A549 (cell line): Measurements from ENCODE around the gene WDR13.

Experiments
- CEBPB ChIP-seq, 2 experiments: fragments of >200 bp in 1 of 2; sonication (Bioruptor Twin) in 1 of 2; formaldehyde crosslinking in 1 of 2; IDR thresholded peaks; 2 replicates each; pipeline ENCODE4 v1.6.1; 2012 to 2016
- KDM1A ChIP-seq: fragments of 200-600 bp; sonication (generic); IDR thresholded peaks from 2 replicates; pipeline ENCODE4 v1.6.1; 2016; ENCODE audit warnings: low read depth, mild to moderate bottlenecking
- KDM5A ChIP-seq: fragments of 200-600 bp; sonication (generic); IDR thresholded peaks from 2 replicates; pipeline ENCODE4 v1.6.1; 2016; ENCODE audit warnings: antibody characterized with exemption, mild to moderate bottlenecking
- NPAS2 ChIP-seq: fragments of 250-450 bp; sonication (Bioruptor Pico); IDR thresholded peaks from 2 replicates; pipeline ENCODE4 v1.8.0; 2022; ENCODE audit warnings: mild to moderate bottlenecking, moderate library complexity, borderline replicate concordance
- POLR2A ChIP-seq: IDR thresholded peaks from 2 replicates; pipeline ENCODE4 v1.6.1; 2012; ENCODE audit warnings: mild to moderate bottlenecking, low read length
- RAD21 ChIP-seq, 2 experiments: fragments of >200 bp in 1 of 2; sonication (Bioruptor Twin) in 1 of 2; formaldehyde crosslinking in 1 of 2; IDR thresholded peaks in 1 of 2; conservative IDR thresholded peaks in 1 of 2; 2 replicates in 1 of 2; 3 replicates in 1 of 2; pipeline ENCODE4 v1.6.1; 2012 to 2018; ENCODE audit warnings: inconsistent platforms in 1 of 2
- SMC3 ChIP-seq: fragments of >200 bp; sonication (Bioruptor Twin); formaldehyde crosslinking; IDR thresholded peaks from 3 replicates; pipeline ENCODE4 v1.6.1; 2018; ENCODE audit warnings: inconsistent platforms
- ZC3H11A ChIP-seq: fragments of 450-650 bp; IDR thresholded peaks from 2 replicates; pipeline ENCODE4 v1.6.1; 2014; ENCODE audit warnings: antibody characterized with exemption, mild to moderate bottlenecking
- ZNF302 ChIP-seq: fragments of 250-450 bp; sonication (Bioruptor Pico); IDR thresholded peaks from 2 replicates; pipeline ENCODE4 v1.9.0; 2021; ENCODE audit warnings: inconsistent platforms, mild to moderate bottlenecking, moderate library complexity
- TF ChIP-seq, protein P1 (sequence below): fragments of 200-600 bp; sonication (generic); IDR thresholded peaks from 2 replicates; pipeline ENCODE4 v1.6.1; 2016; ENCODE audit warnings: antibody characterized with exemption, mild to moderate bottlenecking, moderate library complexity
- TF ChIP-seq, protein P2 (sequence below): fragments of >200 bp; sonication (Bioruptor Twin); formaldehyde crosslinking; IDR thresholded peaks from 3 replicates; pipeline ENCODE4 v1.5.1; 2016
- TF ChIP-seq, protein P3 (sequence below): fragments of 150-350 bp; IDR thresholded peaks from 2 replicates; pipeline ENCODE4 v1.6.1; 2014; ENCODE audit warnings: low read depth, mild to moderate bottlenecking, low read length

DNA sequence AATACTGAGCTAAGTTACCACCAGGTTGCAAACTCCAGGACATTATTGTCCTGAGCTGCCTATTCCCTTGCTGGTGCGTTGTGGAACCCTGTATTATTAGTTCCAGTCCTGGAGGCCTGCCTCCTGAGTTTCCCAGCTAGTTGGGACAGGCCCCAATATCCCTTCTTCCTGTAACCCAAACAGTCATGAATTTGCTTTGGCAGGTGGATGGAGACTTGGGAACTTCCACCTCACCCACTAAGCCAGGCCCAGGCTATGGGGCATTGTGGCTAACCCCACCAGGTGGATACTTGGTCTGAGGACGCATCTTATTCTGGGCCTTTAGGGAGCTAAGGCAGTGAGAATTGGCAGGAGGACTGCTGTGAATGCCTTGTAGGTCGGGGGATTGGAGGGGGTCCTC, 18.0 kb upstream of the WDR13 start:
- TF ChIP-seq, protein P1, sequence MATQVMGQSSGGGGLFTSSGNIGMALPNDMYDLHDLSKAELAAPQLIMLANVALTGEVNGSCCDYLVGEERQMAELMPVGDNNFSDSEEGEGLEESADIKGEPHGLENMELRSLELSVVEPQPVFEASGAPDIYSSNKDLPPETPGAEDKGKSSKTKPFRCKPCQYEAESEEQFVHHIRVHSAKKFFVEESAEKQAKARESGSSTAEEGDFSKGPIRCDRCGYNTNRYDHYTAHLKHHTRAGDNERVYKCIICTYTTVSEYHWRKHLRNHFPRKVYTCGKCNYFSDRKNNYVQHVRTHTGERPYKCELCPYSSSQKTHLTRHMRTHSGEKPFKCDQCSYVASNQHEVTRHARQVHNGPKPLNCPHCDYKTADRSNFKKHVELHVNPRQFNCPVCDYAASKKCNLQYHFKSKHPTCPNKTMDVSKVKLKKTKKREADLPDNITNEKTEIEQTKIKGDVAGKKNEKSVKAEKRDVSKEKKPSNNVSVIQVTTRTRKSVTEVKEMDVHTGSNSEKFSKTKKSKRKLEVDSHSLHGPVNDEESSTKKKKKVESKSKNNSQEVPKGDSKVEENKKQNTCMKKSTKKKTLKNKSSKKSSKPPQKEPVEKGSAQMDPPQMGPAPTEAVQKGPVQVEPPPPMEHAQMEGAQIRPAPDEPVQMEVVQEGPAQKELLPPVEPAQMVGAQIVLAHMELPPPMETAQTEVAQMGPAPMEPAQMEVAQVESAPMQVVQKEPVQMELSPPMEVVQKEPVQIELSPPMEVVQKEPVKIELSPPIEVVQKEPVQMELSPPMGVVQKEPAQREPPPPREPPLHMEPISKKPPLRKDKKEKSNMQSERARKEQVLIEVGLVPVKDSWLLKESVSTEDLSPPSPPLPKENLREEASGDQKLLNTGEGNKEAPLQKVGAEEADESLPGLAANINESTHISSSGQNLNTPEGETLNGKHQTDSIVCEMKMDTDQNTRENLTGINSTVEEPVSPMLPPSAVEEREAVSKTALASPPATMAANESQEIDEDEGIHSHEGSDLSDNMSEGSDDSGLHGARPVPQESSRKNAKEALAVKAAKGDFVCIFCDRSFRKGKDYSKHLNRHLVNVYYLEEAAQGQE = no peak
- TF ChIP-seq SMC3 = no peak
- no peak for TF ChIP-seq KDM5A
- TF ChIP-seq, protein P2, sequence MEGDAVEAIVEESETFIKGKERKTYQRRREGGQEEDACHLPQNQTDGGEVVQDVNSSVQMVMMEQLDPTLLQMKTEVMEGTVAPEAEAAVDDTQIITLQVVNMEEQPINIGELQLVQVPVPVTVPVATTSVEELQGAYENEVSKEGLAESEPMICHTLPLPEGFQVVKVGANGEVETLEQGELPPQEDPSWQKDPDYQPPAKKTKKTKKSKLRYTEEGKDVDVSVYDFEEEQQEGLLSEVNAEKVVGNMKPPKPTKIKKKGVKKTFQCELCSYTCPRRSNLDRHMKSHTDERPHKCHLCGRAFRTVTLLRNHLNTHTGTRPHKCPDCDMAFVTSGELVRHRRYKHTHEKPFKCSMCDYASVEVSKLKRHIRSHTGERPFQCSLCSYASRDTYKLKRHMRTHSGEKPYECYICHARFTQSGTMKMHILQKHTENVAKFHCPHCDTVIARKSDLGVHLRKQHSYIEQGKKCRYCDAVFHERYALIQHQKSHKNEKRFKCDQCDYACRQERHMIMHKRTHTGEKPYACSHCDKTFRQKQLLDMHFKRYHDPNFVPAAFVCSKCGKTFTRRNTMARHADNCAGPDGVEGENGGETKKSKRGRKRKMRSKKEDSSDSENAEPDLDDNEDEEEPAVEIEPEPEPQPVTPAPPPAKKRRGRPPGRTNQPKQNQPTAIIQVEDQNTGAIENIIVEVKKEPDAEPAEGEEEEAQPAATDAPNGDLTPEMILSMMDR = no peak
- TF ChIP-seq POLR2A = no peak
- TF ChIP-seq KDM1A = no peak
- no peak for TF ChIP-seq ZC3H11A
- no peak for TF ChIP-seq ZNF302 (CRISPR knock-in tag)
- TF ChIP-seq NPAS2 = no peak
- TF ChIP-seq, protein P3, sequence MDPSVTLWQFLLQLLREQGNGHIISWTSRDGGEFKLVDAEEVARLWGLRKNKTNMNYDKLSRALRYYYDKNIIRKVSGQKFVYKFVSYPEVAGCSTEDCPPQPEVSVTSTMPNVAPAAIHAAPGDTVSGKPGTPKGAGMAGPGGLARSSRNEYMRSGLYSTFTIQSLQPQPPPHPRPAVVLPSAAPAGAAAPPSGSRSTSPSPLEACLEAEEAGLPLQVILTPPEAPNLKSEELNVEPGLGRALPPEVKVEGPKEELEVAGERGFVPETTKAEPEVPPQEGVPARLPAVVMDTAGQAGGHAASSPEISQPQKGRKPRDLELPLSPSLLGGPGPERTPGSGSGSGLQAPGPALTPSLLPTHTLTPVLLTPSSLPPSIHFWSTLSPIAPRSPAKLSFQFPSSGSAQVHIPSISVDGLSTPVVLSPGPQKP = no peak
- no peak for TF ChIP-seq RAD21 (conservative IDR thresholded peaks at IDR 0.05 in 1 of 2, IDR thresholded peaks at IDR 0.05 in 1 of 2)
- TF ChIP-seq CEBPB (IDR thresholded peaks at IDR 0.05) = no peak
